ENCODE data around the gene YTHDF1. TPM values are rescaled to one million over a fixed set of nuclear protein-coding genes. Genes with fewer than 3 reads are reported as not detected.
A peak's percentile ranks its signal among the peaks of the same experiment; 100 is the strongest.

YTHDF1 gene
- total RNA-seq, 1 donor from 2014 or later: 59.0 TPM

DNA sequence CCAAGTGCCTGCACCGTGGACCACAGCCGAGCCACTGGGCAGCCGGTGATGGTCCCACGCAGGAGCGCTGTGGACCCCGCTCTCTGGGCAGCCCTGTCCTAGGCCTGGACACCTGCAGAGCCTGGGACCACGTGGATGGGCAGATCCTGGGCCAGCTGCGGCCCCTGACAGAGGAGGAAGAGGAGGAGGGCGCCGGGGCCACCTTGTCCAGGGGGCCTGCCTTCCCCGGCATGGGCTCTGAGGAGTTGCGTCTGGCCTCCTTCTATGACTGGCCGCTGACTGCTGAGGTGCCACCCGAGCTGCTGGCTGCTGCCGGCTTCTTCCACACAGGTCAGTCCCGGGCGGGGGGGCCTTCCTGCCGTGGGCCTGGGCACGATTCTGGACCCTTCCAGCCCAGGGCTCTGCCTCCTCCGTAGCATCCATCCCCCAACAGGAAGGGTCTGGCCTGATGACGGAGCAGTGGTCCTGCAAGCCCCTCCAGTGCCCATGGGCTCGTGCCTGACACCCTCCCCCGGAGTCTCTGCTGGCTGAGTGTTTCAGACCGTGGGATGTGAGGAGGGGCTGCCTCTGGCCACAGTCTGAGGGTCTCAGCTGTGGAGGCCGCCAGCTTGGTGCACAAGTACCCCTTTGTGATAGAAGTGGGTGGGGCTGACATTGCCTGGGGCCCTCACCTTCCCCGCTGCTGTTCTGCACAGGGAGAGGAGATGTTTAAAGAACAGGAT, 20.3 kb upstream of the YTHDF1 start:
- Mint-ChIP-seq H3K36me3 (ENCODE audit: low read depth) (no peaks in the 10 kb centered on the region), H3K4me1 (peaks cover 30% of the 10 kb centered on the region), H3K27ac (ENCODE audit: unreplicated experiment) (peak overlapping the region; percentile 75), H3K4me3 (peak overlapping the region; percentile 77), H3K9me3 (no peaks in the 10 kb centered on the region), H3K27me3 (ENCODE audit: low read depth) (peaks cover 2% of the 10 kb centered on the region)
- TF ChIP-seq, protein P1, sequence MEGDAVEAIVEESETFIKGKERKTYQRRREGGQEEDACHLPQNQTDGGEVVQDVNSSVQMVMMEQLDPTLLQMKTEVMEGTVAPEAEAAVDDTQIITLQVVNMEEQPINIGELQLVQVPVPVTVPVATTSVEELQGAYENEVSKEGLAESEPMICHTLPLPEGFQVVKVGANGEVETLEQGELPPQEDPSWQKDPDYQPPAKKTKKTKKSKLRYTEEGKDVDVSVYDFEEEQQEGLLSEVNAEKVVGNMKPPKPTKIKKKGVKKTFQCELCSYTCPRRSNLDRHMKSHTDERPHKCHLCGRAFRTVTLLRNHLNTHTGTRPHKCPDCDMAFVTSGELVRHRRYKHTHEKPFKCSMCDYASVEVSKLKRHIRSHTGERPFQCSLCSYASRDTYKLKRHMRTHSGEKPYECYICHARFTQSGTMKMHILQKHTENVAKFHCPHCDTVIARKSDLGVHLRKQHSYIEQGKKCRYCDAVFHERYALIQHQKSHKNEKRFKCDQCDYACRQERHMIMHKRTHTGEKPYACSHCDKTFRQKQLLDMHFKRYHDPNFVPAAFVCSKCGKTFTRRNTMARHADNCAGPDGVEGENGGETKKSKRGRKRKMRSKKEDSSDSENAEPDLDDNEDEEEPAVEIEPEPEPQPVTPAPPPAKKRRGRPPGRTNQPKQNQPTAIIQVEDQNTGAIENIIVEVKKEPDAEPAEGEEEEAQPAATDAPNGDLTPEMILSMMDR (conservative IDR thresholded peaks at IDR 0.05): no peak
- DNase-seq (ENCODE audit: low read depth, low spot score): peak; percentile 25

DNA sequence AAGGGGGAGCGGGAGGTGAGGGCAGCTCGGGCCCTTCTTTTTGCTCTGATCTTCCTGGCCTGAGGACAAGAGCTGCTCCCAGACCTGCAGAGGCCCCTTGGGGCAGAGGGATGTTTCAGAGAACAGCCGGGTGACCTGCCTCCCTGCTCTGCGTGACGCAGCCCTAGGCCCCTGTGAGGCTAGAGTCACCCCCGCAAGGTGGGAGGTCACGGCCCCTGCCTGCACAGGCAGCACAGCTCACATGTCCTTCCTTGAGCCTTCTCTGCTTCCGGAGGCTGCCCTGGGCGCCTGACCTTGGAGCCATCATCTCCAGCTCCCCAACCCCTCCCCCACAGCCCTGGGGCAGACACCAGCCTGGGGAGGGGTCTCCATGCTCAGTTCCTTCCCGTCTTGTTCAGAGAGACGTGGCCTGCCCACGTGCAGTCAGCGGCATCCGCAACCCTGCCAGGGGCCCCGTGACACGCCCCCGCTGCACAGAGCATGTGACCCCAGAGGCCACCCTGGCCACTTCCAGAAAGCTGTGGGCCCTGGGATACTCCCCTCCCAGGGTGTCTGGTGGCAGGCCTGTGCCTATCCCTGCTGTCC, 19.6 kb upstream of the YTHDF1 start, which contains the start of gene BIRC7:
BIRC7 (plus strand) TSS at position 507 of the 585 bp plus-strand sequence. CDS start 192 bp downstream, outside the sequence.
- Mint-ChIP-seq H3K36me3 (ENCODE audit: low read depth) (no peaks in the 10 kb centered on the region), H3K27ac (ENCODE audit: unreplicated experiment) (peak within 1 kb of the TSS; percentile 75), H3K27me3 (ENCODE audit: low read depth) (peaks cover 2% of the 10 kb centered on the region), H3K9me3 (no peaks in the 10 kb centered on the region), H3K4me1 (peaks cover 38% of the 10 kb centered on the region), H3K4me3 (peak within 1 kb of the TSS; percentile 77)
- DNase-seq (ENCODE audit: low read depth, low spot score): peak; percentile 62
- TF ChIP-seq, protein P1 (conservative IDR thresholded peaks at IDR 0.05): no peak

DNA sequence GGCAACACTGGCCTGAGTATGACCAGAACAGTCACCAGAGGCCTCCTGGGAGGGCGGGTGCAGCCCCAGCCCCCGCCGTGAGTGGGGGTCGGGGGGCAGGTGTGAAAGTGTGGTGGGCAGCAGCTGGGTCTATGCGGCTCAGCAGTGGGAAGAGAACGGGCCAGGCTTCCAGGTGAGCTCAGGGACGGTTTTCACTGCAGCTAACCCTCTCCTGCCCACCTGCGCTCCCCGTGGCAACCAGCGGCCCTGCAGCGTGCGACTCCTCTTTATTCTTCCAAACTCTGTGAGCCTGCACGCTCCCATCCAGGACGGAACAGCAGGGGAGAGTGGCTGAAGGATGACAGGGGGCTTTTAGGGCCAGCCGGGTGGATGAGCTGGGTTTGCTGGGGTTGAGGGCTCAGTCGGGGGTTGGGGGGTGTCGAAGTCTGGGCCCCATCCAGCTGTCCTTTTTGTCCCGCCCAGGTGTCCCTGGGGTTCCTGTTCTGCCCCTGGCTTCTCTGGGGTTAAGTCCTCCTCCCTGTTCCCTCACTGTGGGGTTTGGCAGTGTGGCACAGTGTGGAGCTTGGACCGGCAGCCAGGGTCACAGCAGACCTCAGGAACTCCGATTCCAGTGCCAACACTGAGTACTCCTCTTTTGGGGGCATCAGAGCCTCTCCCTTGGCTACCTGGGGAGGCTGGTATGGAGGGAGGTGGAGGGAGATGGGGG, 18.9 kb upstream of the YTHDF1 start:
- no peak for DNase-seq (ENCODE audit: low read depth, low spot score)
- H3K27ac Mint-ChIP-seq (ENCODE audit: unreplicated experiment): peak overlapping the region; percentile 57
- H3K4me1 Mint-ChIP-seq: peaks cover 45% of the 10 kb centered on the region
- peak overlapping the region; percentile 38 for H3K4me3 Mint-ChIP-seq
- peaks cover 2% of the 10 kb centered on the region for H3K27me3 Mint-ChIP-seq (ENCODE audit: low read depth)
- H3K36me3 Mint-ChIP-seq (ENCODE audit: low read depth): no peaks in the 10 kb centered on the region
- no peaks in the 10 kb centered on the region for H3K9me3 Mint-ChIP-seq
- TF ChIP-seq, protein P1 (conservative IDR thresholded peaks at IDR 0.05): peak; percentile 65

DNA sequence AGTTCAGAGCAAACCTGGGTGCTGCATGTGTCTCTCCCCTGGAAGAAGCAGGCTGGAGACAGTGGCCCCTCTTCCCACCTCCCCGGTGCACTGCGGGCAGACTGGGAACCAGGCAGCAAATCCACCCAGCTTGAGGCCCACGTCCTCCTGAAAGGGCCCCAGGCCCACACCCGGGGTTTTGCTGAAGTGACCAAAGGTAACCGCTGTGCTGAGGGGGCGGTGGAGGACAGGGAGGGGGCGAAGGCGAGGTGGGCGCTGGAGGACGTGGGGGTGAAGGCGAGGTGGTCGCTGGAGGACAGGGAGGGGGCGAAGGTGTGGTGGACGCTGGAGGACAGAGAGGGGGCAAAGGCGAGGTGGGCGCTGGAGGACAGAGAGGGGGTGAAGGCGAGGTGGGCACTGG, 18.0 kb upstream of the YTHDF1 start:
- TF ChIP-seq, protein P1 (conservative IDR thresholded peaks at IDR 0.05): no peak
- H3K4me1 Mint-ChIP-seq: peaks cover 53% of the 10 kb centered on the region
- no peak overlapping the region for H3K4me3 Mint-ChIP-seq
- H3K36me3 Mint-ChIP-seq (ENCODE audit: low read depth): no peaks in the 10 kb centered on the region
- no peaks in the 10 kb centered on the region for H3K9me3 Mint-ChIP-seq
- H3K27ac Mint-ChIP-seq (ENCODE audit: unreplicated experiment): no peak overlapping the region
- no peak for DNase-seq (ENCODE audit: low read depth, low spot score)
- peaks cover 2% of the 10 kb centered on the region for H3K27me3 Mint-ChIP-seq (ENCODE audit: low read depth)

DNA sequence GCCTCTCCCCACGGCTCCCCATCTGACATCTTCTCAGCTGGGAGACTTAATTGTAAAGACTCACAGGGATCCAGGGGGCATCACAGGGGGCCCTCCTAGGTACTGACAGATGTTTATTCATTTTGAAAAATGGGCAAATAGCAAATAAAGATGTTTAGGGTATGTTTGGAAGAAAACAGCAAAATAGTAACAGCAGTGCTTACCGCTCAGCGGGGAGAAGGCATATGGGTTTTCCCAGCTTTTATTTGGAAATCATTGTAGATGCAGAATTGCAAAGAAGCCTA, 17.1 kb upstream of the YTHDF1 start:
- H3K9me3 Mint-ChIP-seq: no peaks in the 10 kb centered on the region
- H3K27ac Mint-ChIP-seq (ENCODE audit: unreplicated experiment): no peak overlapping the region
- H3K27me3 Mint-ChIP-seq (ENCODE audit: low read depth): peaks cover 2% of the 10 kb centered on the region
- H3K4me3 Mint-ChIP-seq: peak overlapping the region; percentile 31
- TF ChIP-seq, protein P1 (conservative IDR thresholded peaks at IDR 0.05): no peak
- no peak for DNase-seq (ENCODE audit: low read depth, low spot score)
- peaks cover 57% of the 10 kb centered on the region for H3K4me1 Mint-ChIP-seq
- no peaks in the 10 kb centered on the region for H3K36me3 Mint-ChIP-seq (ENCODE audit: low read depth)

Data from neural crest cell (in vitro differentiated cells).